ENCODE results near the gene ZNHIT2. TPM values are rescaled to one million over a fixed set of nuclear protein-coding genes. Genes with fewer than 3 reads are reported as not detected.

ZNHIT2 gene
- total RNA-seq, 1 donor from 2014 or later: 8.1 TPM

GRCh38 chr11:65096926-65097325 lies 20.6 kb downstream of the ZNHIT2 start:
- H3K27me3 Mint-ChIP-seq (ENCODE audit: low read depth, unreplicated experiment): no peaks in the 10 kb centered on the region
- peaks cover 25% of the 10 kb centered on the region for H4K20me1 ChIP-seq (ENCODE audit: insufficient read depth, low read length)
- no peaks in the 10 kb centered on the region for H3K9me3 ChIP-seq (ENCODE audit: insufficient read depth, low read depth, low read length)
- DNase-seq (ENCODE audit: low read depth): no peak
- peak overlapping the region; percentile 79 for H3K4me2 ChIP-seq (ENCODE audit: low read length)
- H3K36me3 Mint-ChIP-seq (ENCODE audit: low read depth, unreplicated experiment): peaks cover 2% of the 10 kb centered on the region
- peak overlapping the region; percentile 89 for H3K9ac ChIP-seq (ENCODE audit: low read length)
- peak overlapping the region; percentile 61 for H3K4me3 ChIP-seq (ENCODE audit: insufficient read depth, low read depth, low read length)
- H2AFZ ChIP-seq (ENCODE audit: low read depth, low read length): no peak overlapping the region
- peaks cover 8% of the 10 kb centered on the region for H3K4me1 ChIP-seq (ENCODE audit: insufficient read depth, low read length)
- FAIRE-seq: no peak
- H3K4me1 Mint-ChIP-seq (ENCODE audit: low read depth, unreplicated experiment): peaks cover 7% of the 10 kb centered on the region
- H3K9me3 Mint-ChIP-seq (ENCODE audit: unreplicated experiment): no peaks in the 10 kb centered on the region
- H3K36me3 ChIP-seq (ENCODE audit: insufficient read depth, low read length): no peaks in the 10 kb centered on the region
- no peak overlapping the region for H3K27ac ChIP-seq (ENCODE audit: low read depth, low read length)
- peaks cover 32% of the 10 kb centered on the region for H3K79me2 ChIP-seq (ENCODE audit: insufficient read depth, low read length)
- H3K27me3 ChIP-seq (ENCODE audit: insufficient read depth, low read length): no peaks in the 10 kb centered on the region
- no peak overlapping the region for H3K27ac Mint-ChIP-seq (ENCODE audit: unreplicated experiment)
- TF ChIP-seq EZH2 (IDR thresholded peaks at IDR 0.05; ENCODE audit: insufficient read depth, low read length) (no peak), CTCF (IDR thresholded peaks at IDR 0.05; ENCODE audit: insufficient read depth, low read depth, low read length) (no peak)
- peak overlapping the region; percentile 93 for H3K4me3 Mint-ChIP-seq (ENCODE audit: unreplicated experiment)

- peak; percentile 32 for FAIRE-seq
- H3K4me3 Mint-ChIP-seq (ENCODE audit: unreplicated experiment): peak within 1 kb of the TSS; percentile 93
- DNase-seq (ENCODE audit: low read depth): peak; percentile 88
These were observed 21.3 kb downstream of the ZNHIT2 start, which contains the start of gene VPS51 for GRCh38 chr11:65095974-65096806. Gene VPS51, plus strand, starts transcription at chr11:65096214. Its CDS starts 37 bp downstream, at chr11:65096251.

More at GRCh38 chr11:65095974-65096806, 21.3 kb downstream of the ZNHIT2 start, which contains the start of gene VPS51:
- H4K20me1 ChIP-seq (ENCODE audit: insufficient read depth, low read length): peaks cover 18% of the 10 kb centered on the region
- H3K9me3 Mint-ChIP-seq (ENCODE audit: unreplicated experiment): no peaks in the 10 kb centered on the region
- H3K27ac ChIP-seq (ENCODE audit: low read depth, low read length): peak within 1 kb of the TSS; percentile 62
- peaks cover 32% of the 10 kb centered on the region for H3K79me2 ChIP-seq (ENCODE audit: insufficient read depth, low read length)
- peaks cover 2% of the 10 kb centered on the region for H3K36me3 Mint-ChIP-seq (ENCODE audit: low read depth, unreplicated experiment)
- H2AFZ ChIP-seq (ENCODE audit: low read depth, low read length): peak within 1 kb of the TSS; percentile 98
- peaks cover 7% of the 10 kb centered on the region for H3K4me1 Mint-ChIP-seq (ENCODE audit: low read depth, unreplicated experiment)
- peak within 1 kb of the TSS; percentile 79 for H3K4me2 ChIP-seq (ENCODE audit: low read length)
- TF ChIP-seq EZH2 (IDR thresholded peaks at IDR 0.05; ENCODE audit: insufficient read depth, low read length): no peak
- no peak for TF ChIP-seq CTCF (IDR thresholded peaks at IDR 0.05; ENCODE audit: insufficient read depth, low read depth, low read length)
- peaks cover 6% of the 10 kb centered on the region for H3K4me1 ChIP-seq (ENCODE audit: insufficient read depth, low read length)
- no peaks in the 10 kb centered on the region for H3K27me3 Mint-ChIP-seq (ENCODE audit: low read depth, unreplicated experiment)
- peak within 1 kb of the TSS; percentile 61 for H3K4me3 ChIP-seq (ENCODE audit: insufficient read depth, low read depth, low read length)
- no peaks in the 10 kb centered on the region for H3K27me3 ChIP-seq (ENCODE audit: insufficient read depth, low read length)
- H3K36me3 ChIP-seq (ENCODE audit: insufficient read depth, low read length): no peaks in the 10 kb centered on the region
- H3K27ac Mint-ChIP-seq (ENCODE audit: unreplicated experiment): peak within 1 kb of the TSS; percentile 87
- H3K9me3 ChIP-seq (ENCODE audit: insufficient read depth, low read depth, low read length): no peaks in the 10 kb centered on the region
- peak within 1 kb of the TSS; percentile 89 for H3K9ac ChIP-seq (ENCODE audit: low read length)

All from astrocyte (in vitro differentiated cells and primary cell).